OCI-LY7 (cell line): ENCODE data around the gene KHDC4.

Source experiments
- CTCF ChIP-seq: fragments of 200-600 bp; sonication (generic); conservative IDR thresholded peaks from 2 replicates; pipeline ENCODE4 v1.5.1; 2014; ENCODE audit warnings: mild to moderate bottlenecking, antibody characterized with exemption, low read length, moderate library complexity, mixed read lengths
- EZH2phosphoT487 ChIP-seq: fragments of 200-600 bp; sonication (generic); IDR thresholded peaks from 2 replicates; pipeline ENCODE4 v1.6.1; 2018; ENCODE audit warnings: low read depth, borderline replicate concordance, mild to moderate bottlenecking, mixed run types, antibody characterized with exemption, low read length, moderate library complexity, mixed read lengths

- TF ChIP-seq CTCF (no peak), EZH2phosphoT487 (no peak)
Observed at GRCh38 chr1:155880950-155881349, 53.3 kb downstream of the KHDC4 start.
